HEK293 (cell line): ENCODE data around the gene FAM229B.

ENCODE experiments used
- CTCF ChIA-PET: fragments of 350-600 bp; formaldehyde crosslinking; extraction: SDS; loops from one replicate; lab custom pipeline; 2021; ENCODE audit warnings: antibody characterized with exemption; lab: Yijun Ruan, JAX
- POLR2A ChIA-PET: fragments of 300-600 bp; formaldehyde crosslinking; extraction: SDS; loops from one replicate; lab custom pipeline; 2020; ENCODE audit warnings: antibody characterized with exemption, inconsistent platforms; lab: Yijun Ruan, JAX
- H3K27ac ChIP-seq: fragments of 200-500 bp; sonication (Bioruptor generic); 2 replicates; pipeline ENCODE4 v1.5.1; 2014; ENCODE audit warnings: low read depth, low read length, control low read depth, inconsistent platforms; ENCODE audit errors: extremely low read depth
- H3K36me3 ChIP-seq, 2 experiments: fragments of 200-500 bp in 1 of 2; sonication (Bioruptor generic) in 1 of 2; 1 replicate in 1 of 2; 2 replicates in 1 of 2; pipeline ENCODE4 v1.5.1; 2014 to 2017; ENCODE audit warnings: inconsistent platforms in 2 of 2, low read length in 2 of 2; ENCODE audit not compliant: control insufficient read depth in 2 of 2, insufficient read depth in 1 of 2
- H3K4me1 ChIP-seq: fragments of 200-500 bp; sonication (Bioruptor generic); 2 replicates; pipeline ENCODE4 v1.5.1; 2014; ENCODE audit warnings: mild to moderate bottlenecking, low read length, inconsistent platforms; ENCODE audit not compliant: control insufficient read depth, insufficient read depth
- H3K4me3 ChIP-seq: 2 replicates; pipeline ENCODE4 v1.5.1; 2011; ENCODE audit warnings: low read depth, mild to moderate bottlenecking, control low read depth, low read length, moderate library complexity
- H3K9me3 ChIP-seq: fragments of 200-500 bp; sonication (Bioruptor generic); 2 replicates; pipeline ENCODE4 v1.5.1; 2014; ENCODE audit warnings: low read depth, low read length, inconsistent platforms; ENCODE audit not compliant: control insufficient read depth, insufficient read depth
- EGR2 ChIP-seq: fragments of 450-650 bp; formaldehyde crosslinking; IDR thresholded peaks from 2 replicates; pipeline ENCODE4 v1.5.1; 2016; ENCODE audit warnings: low read depth, missing biosample characterization, missing genetic modification characterization
- GLIS2 ChIP-seq: fragments of 450-650 bp; formaldehyde crosslinking; IDR thresholded peaks from 2 replicates; pipeline ENCODE4 v1.5.1; 2016; ENCODE audit warnings: missing biosample characterization, missing genetic modification characterization
- MYNN ChIP-seq: fragments of 450-650 bp; formaldehyde crosslinking; IDR thresholded peaks from 2 replicates; pipeline ENCODE4 v1.5.1; 2016; ENCODE audit warnings: missing biosample characterization, missing genetic modification characterization, borderline replicate concordance
- PRDM1 ChIP-seq: fragments of 450-650 bp; formaldehyde crosslinking; IDR thresholded peaks from 2 replicates; pipeline ENCODE4; 2016; ENCODE audit warnings: missing biosample characterization, missing genetic modification characterization
- TCF7L2 ChIP-seq: IDR thresholded peaks from 2 replicates; pipeline ENCODE4 v1.6.1; 2011; ENCODE audit warnings: low read depth, mild to moderate bottlenecking, inconsistent platforms, low read length, moderate library complexity, borderline replicate concordance
- ZBTB20 ChIP-seq: fragments of 450-650 bp; formaldehyde crosslinking; IDR thresholded peaks from 2 replicates; pipeline ENCODE4 v1.5.1; 2016; ENCODE audit warnings: missing biosample characterization, missing genetic modification characterization
- ZNF223 ChIP-seq: fragments of 450-650 bp; formaldehyde crosslinking; IDR thresholded peaks from 2 replicates; pipeline ENCODE4 v1.5.1; 2016; ENCODE audit warnings: missing biosample characterization, missing genetic modification characterization
- ZNF426 ChIP-seq: fragments of 450-650 bp; formaldehyde crosslinking; IDR thresholded peaks from 2 replicates; pipeline ENCODE4 v1.5.1; 2017; ENCODE audit warnings: missing biosample characterization, missing genetic modification characterization, mild to moderate bottlenecking, inconsistent platforms, moderate library complexity
- ZSCAN30 ChIP-seq: fragments of 450-650 bp; IDR thresholded peaks from 2 replicates; pipeline ENCODE4 v1.5.1; 2018; ENCODE audit warnings: missing biosample characterization, mild to moderate bottlenecking, missing genetic modification characterization, moderate library complexity
- TF ChIP-seq, protein P1 (sequence below): fragments of 450-650 bp; formaldehyde crosslinking; IDR thresholded peaks from 2 replicates; pipeline ENCODE4 v1.5.1; 2016; ENCODE audit warnings: missing biosample characterization, missing genetic modification characterization
- TF ChIP-seq, protein P2 (sequence below): fragments of 450-650 bp; formaldehyde crosslinking; IDR thresholded peaks from 2 replicates; pipeline ENCODE4; 2016; ENCODE audit warnings: missing biosample characterization, missing genetic modification characterization
- TF ChIP-seq, protein P3 (sequence below): fragments of 450-650 bp; formaldehyde crosslinking; IDR thresholded peaks from 2 replicates; pipeline ENCODE4 v1.5.1; 2016; ENCODE audit warnings: missing biosample characterization, missing genetic modification characterization
- TF ChIP-seq, protein P4 (sequence below): fragments of 450-650 bp; formaldehyde crosslinking; IDR thresholded peaks from 2 replicates; pipeline ENCODE4 v1.5.1; 2016; ENCODE audit warnings: missing biosample characterization, missing genetic modification characterization
- TF ChIP-seq, protein P5 (sequence below): fragments of 450-650 bp; formaldehyde crosslinking; IDR thresholded peaks from 2 replicates; pipeline ENCODE4 v1.5.1; 2016; ENCODE audit warnings: missing biosample characterization, missing genetic modification characterization
- TF ChIP-seq, protein P6 (sequence below): fragments of 450-650 bp; IDR thresholded peaks from 2 replicates; pipeline ENCODE4 v1.5.1; 2018; ENCODE audit warnings: missing biosample characterization, mild to moderate bottlenecking, missing genetic modification characterization
- TF ChIP-seq, protein P7 (sequence below): fragments of 450-650 bp; formaldehyde crosslinking; IDR thresholded peaks from 2 replicates; pipeline ENCODE4 v1.5.1; 2016; ENCODE audit warnings: missing biosample characterization, missing genetic modification characterization
- TF ChIP-seq, protein P8 (sequence below): fragments of 450-650 bp; formaldehyde crosslinking; IDR thresholded peaks from 2 replicates; pipeline ENCODE4 v1.5.1; 2016; ENCODE audit warnings: missing biosample characterization, missing genetic modification characterization

The FAM229B gene

DNA sequence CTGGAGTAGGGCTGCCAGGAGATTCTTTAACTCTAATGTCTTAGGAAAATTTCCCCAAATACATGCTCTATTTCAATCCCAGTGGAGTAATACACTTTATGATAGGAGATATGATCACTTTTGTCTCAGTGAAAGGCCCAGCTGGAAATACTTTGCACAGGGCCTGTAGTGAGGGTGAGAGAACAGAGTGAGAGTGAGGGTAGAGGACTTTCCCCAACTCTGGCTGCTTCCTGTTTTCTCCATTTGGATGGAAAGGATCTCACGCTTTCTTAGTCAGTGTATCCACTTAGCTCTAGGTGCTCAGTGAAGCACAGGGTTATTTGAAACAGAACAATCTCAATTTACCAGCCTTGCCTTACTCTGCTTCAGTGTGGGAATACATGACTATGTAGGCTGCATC lies 36.6 kb downstream of the FAM229B start:
- ChIA-PET CTCF (interaction anchor here (1.2 kb wide), 1 partner anchor 39 kb away, joined by 5 read pairs; no protein-coding TSS in a partner anchor), POLR2A (no interaction called here)
- Histone ChIP-seq H3K9me3 (no peaks in the 10 kb centered on the region), H3K36me3 (peaks cover 0 to 2% of the 10 kb centered on the region in 2 experiments; a peak in 2 of 3 replicates), H3K27ac (no peak overlapping the region), H3K4me3 (no peak overlapping the region), H3K4me1 (no peaks in the 10 kb centered on the region)
- TF ChIP-seq PRDM1 (tag by site-specific recombination) (peak; percentile 62; the same call in 1 of the 2 replicates), ZBTB20 (tag by site-specific recombination) (no peak)
- TF ChIP-seq, protein P1, sequence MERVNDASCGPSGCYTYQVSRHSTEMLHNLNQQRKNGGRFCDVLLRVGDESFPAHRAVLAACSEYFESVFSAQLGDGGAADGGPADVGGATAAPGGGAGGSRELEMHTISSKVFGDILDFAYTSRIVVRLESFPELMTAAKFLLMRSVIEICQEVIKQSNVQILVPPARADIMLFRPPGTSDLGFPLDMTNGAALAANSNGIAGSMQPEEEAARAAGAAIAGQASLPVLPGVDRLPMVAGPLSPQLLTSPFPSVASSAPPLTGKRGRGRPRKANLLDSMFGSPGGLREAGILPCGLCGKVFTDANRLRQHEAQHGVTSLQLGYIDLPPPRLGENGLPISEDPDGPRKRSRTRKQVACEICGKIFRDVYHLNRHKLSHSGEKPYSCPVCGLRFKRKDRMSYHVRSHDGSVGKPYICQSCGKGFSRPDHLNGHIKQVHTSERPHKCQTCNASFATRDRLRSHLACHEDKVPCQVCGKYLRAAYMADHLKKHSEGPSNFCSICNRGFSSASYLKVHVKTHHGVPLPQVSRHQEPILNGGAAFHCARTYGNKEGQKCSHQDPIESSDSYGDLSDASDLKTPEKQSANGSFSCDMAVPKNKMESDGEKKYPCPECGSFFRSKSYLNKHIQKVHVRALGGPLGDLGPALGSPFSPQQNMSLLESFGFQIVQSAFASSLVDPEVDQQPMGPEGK (tag by site-specific recombination) = no peak
- TF ChIP-seq, protein P2, sequence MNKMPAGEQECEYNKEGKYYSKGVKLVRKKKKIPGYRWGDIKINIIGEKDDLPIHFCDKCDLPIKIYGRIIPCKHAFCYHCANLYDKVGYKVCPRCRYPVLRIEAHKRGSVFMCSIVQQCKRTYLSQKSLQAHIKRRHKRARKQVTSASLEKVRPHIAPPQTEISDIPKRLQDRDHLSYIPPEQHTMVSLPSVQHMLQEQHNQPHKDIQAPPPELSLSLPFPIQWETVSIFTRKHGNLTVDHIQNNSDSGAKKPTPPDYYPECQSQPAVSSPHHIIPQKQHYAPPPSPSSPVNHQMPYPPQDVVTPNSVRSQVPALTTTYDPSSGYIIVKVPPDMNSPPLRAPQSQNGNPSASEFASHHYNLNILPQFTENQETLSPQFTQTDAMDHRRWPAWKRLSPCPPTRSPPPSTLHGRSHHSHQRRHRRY (tag by site-specific recombination) = no peak

DNA sequence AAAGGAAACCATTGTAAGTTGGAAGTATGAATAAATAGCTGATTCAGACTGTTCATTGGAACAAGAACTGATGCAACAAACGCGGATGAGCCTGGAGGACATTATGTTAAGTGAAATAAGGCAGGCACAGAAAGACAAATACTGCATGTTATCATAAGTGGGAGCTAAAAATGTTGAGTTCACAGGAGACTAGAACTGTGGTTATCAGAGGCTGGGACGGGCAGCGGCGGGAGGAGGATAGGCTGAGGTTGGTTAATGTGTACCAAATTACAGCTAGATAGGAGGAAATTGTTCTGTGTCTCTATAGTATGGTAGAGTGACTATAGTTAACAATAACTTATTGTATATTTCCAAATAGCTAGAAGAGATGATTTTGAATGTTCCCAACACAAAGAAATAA lies 40.8 kb downstream of the FAM229B start:
- H3K9me3 ChIP-seq = no peaks in the 10 kb centered on the region
- H3K4me3 ChIP-seq = no peak overlapping the region
- peaks cover 7 to 11% of the 10 kb centered on the region in 2 experiments; a peak in 2 of 3 replicates for H3K36me3 ChIP-seq
- TF ChIP-seq ZNF223 (tag by site-specific recombination) = no peak
- TF ChIP-seq GLIS2 (tag by site-specific recombination) = no peak
- TF ChIP-seq, protein P3, sequence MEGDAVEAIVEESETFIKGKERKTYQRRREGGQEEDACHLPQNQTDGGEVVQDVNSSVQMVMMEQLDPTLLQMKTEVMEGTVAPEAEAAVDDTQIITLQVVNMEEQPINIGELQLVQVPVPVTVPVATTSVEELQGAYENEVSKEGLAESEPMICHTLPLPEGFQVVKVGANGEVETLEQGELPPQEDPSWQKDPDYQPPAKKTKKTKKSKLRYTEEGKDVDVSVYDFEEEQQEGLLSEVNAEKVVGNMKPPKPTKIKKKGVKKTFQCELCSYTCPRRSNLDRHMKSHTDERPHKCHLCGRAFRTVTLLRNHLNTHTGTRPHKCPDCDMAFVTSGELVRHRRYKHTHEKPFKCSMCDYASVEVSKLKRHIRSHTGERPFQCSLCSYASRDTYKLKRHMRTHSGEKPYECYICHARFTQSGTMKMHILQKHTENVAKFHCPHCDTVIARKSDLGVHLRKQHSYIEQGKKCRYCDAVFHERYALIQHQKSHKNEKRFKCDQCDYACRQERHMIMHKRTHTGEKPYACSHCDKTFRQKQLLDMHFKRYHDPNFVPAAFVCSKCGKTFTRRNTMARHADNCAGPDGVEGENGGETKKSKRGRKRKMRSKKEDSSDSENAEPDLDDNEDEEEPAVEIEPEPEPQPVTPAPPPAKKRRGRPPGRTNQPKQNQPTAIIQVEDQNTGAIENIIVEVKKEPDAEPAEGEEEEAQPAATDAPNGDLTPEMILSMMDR (tag by site-specific recombination) = no peak
- no peak for TF ChIP-seq ZNF426 (tag by site-specific recombination)
- no peak for TF ChIP-seq EGR2
- TF ChIP-seq, protein P4, sequence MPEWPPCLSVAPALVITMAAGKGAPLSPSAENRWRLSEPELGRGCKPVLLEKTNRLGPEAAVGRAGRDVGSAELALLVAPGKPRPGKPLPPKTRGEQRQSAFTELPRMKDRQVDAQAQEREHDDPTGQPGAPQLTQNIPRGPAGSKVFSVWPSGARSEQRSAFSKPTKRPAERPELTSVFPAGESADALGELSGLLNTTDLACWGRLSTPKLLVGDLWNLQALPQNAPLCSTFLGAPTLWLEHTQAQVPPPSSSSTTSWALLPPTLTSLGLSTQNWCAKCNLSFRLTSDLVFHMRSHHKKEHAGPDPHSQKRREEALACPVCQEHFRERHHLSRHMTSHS (tag by site-specific recombination) = no peak
- TF ChIP-seq ZSCAN30 (tag by site-specific recombination) = no peak
- TF ChIP-seq, protein P5, sequence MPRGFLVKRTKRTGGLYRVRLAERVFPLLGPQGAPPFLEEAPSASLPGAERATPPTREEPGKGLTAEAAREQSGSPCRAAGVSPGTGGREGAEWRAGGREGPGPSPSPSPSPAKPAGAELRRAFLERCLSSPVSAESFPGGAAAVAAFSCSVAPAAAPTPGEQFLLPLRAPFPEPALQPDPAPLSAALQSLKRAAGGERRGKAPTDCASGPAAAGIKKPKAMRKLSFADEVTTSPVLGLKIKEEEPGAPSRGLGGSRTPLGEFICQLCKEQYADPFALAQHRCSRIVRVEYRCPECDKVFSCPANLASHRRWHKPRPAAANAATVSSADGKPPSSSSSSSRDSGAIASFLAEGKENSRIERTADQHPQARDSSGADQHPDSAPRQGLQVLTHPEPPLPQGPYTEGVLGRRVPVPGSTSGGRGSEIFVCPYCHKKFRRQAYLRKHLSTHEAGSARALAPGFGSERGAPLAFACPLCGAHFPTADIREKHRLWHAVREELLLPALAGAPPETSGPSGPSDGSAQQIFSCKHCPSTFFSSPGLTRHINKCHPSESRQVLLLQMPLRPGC (tag by site-specific recombination) = no peak
- TF ChIP-seq, protein P6, sequence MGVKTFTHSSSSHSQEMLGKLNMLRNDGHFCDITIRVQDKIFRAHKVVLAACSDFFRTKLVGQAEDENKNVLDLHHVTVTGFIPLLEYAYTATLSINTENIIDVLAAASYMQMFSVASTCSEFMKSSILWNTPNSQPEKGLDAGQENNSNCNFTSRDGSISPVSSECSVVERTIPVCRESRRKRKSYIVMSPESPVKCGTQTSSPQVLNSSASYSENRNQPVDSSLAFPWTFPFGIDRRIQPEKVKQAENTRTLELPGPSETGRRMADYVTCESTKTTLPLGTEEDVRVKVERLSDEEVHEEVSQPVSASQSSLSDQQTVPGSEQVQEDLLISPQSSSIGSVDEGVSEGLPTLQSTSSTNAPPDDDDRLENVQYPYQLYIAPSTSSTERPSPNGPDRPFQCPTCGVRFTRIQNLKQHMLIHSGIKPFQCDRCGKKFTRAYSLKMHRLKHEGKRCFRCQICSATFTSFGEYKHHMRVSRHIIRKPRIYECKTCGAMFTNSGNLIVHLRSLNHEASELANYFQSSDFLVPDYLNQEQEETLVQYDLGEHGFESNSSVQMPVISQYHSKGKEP = no peak
- no peak for TF ChIP-seq TCF7L2
- TF ChIP-seq, protein P7, sequence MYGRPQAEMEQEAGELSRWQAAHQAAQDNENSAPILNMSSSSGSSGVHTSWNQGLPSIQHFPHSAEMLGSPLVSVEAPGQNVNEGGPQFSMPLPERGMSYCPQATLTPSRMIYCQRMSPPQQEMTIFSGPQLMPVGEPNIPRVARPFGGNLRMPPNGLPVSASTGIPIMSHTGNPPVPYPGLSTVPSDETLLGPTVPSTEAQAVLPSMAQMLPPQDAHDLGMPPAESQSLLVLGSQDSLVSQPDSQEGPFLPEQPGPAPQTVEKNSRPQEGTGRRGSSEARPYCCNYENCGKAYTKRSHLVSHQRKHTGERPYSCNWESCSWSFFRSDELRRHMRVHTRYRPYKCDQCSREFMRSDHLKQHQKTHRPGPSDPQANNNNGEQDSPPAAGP = no peak
- TF ChIP-seq, protein P8, sequence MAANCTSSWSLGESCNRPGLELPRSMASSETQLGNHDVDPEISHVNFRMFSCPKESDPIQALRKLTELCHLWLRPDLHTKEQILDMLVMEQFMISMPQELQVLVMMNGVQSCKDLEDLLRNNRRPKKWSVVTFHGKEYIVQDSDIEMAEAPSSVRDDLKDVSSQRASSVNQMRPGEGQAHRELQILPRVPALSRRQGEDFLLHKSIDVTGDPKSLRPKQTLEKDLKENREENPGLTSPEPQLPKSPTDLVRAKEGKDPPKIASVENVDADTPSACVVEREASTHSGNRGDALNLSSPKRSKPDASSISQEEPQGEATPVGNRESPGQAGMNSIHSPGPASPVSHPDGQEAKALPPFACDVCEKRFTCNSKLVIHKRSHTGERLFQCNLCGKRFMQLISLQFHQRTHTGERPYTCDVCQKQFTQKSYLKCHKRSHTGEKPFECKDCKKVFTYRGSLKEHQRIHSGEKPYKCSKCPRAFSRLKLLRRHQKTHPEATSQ = no peak
- no peak for TF ChIP-seq MYNN
- ChIA-PET POLR2A (no interaction called here), CTCF (interaction anchor here (1.8 kb wide), 1 partner anchor 35 kb away, joined by 6 read pairs; no protein-coding TSS in a partner anchor)
- no peaks in the 10 kb centered on the region for H3K4me1 ChIP-seq
- H3K27ac ChIP-seq = no peak overlapping the region
